HL-60 (cell line): ENCODE results near the gene FAAP20.

ENCODE experiments used
- DNase-seq, 2 experiments: peaks; one replicate each; pipeline ENCODE4 v3.0.0-alpha.2; 2010 to 2020; ENCODE audit warnings: low read depth in 1 of 2, low spot score in 1 of 2
- H3K27ac ChIP-seq: fragments of 250-450 bp; sonication (Bioruptor Pico); replicated peaks from 2 replicates; pipeline ENCODE4 v1.5.1; 2020; ENCODE audit warnings: mild to moderate bottlenecking, moderate library complexity
- H3K27me3 ChIP-seq: fragments of 250-450 bp; sonication (Bioruptor Pico); 2 replicates; pipeline ENCODE4 v1.5.1; 2021; ENCODE audit warnings: mild to moderate bottlenecking, moderate library complexity; ENCODE audit not compliant: insufficient read depth, poor library complexity, severe bottlenecking
- H3K4me3 ChIP-seq: replicated peaks from 2 replicates; pipeline ENCODE4 v1.5.1; 2011; ENCODE audit warnings: mild to moderate bottlenecking, control low read depth, low read length; ENCODE audit not compliant: insufficient read depth
- GABPA ChIP-seq: IDR thresholded peaks from 2 replicates; pipeline ENCODE4 v1.6.1; 2012; ENCODE audit warnings: low read depth
- POLR2AphosphoS5 ChIP-seq: IDR thresholded peaks from 2 replicates; pipeline ENCODE4 v1.6.1; 2012; ENCODE audit warnings: low read depth
- SPI1 ChIP-seq: IDR thresholded peaks from 2 replicates; pipeline ENCODE4 v1.6.1; 2012; ENCODE audit warnings: low read depth, mild to moderate bottlenecking, borderline replicate concordance
- TF ChIP-seq, protein P1 (sequence below): IDR thresholded peaks from one replicate; pipeline ENCODE4 v1.5.1; 2011; ENCODE audit warnings: low read length, control low read depth, inconsistent platforms; ENCODE audit not compliant: insufficient read depth
- TF ChIP-seq, protein P2 (sequence below): IDR thresholded peaks from 2 replicates; pipeline ENCODE4 v1.6.1; 2012; ENCODE audit warnings: low read depth; ENCODE audit not compliant: insufficient replicate concordance

Gene FAAP20

DNA sequence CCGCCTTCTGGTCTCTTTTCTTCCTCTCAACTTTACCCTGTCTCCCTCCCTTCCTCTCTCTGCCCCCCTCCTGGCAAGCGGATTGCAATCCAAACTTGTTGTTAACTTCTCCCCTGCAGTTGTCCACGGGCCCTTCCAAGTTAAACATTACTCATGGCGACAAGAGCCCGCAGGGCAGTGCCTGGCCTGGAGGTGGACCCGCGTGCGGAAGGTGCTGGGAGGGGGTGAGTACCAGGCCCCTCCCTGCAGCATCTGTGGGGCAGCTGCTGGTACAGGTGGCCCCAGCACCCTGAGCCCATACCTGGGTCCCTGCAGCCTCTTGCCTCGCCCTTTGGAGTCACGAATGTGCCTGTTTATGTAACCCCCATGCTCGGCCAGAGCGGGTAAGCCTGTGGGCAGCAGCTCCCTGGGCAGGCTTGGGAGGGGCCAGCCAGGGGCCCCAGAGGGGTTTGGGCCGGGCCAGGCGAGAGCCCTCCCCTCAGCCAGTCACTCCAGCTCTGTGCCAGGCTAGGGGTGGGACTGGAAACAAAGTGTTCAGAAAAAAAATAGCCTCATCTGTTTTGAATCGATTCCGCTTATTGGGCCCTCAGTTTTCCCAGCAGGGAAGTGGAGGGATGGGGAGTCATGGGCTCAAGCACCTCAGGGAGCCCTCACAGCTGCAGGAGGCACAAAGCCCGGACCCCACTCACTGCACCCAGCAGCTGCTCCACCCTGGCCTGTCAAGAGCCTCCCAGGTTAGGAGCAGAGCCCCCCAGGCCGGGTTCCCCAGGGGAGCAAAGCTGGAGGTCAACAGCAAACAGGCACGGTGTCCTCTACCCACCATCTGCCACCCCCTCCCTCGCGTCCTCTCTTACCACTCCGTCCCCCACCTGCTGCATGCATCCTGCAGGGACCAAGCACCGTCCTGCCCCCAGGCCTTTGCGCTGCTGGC lies 14.0 kb upstream of the FAAP20 start:
- no peaks in the 10 kb centered on the region for H3K27me3 ChIP-seq
- no peak overlapping the region for H3K27ac ChIP-seq
- no peak for TF ChIP-seq GABPA
- TF ChIP-seq, protein P1, sequence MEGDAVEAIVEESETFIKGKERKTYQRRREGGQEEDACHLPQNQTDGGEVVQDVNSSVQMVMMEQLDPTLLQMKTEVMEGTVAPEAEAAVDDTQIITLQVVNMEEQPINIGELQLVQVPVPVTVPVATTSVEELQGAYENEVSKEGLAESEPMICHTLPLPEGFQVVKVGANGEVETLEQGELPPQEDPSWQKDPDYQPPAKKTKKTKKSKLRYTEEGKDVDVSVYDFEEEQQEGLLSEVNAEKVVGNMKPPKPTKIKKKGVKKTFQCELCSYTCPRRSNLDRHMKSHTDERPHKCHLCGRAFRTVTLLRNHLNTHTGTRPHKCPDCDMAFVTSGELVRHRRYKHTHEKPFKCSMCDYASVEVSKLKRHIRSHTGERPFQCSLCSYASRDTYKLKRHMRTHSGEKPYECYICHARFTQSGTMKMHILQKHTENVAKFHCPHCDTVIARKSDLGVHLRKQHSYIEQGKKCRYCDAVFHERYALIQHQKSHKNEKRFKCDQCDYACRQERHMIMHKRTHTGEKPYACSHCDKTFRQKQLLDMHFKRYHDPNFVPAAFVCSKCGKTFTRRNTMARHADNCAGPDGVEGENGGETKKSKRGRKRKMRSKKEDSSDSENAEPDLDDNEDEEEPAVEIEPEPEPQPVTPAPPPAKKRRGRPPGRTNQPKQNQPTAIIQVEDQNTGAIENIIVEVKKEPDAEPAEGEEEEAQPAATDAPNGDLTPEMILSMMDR: no peak
- TF ChIP-seq SPI1: no peak
- TF ChIP-seq POLR2AphosphoS5: no peak
- TF ChIP-seq, protein P2, sequence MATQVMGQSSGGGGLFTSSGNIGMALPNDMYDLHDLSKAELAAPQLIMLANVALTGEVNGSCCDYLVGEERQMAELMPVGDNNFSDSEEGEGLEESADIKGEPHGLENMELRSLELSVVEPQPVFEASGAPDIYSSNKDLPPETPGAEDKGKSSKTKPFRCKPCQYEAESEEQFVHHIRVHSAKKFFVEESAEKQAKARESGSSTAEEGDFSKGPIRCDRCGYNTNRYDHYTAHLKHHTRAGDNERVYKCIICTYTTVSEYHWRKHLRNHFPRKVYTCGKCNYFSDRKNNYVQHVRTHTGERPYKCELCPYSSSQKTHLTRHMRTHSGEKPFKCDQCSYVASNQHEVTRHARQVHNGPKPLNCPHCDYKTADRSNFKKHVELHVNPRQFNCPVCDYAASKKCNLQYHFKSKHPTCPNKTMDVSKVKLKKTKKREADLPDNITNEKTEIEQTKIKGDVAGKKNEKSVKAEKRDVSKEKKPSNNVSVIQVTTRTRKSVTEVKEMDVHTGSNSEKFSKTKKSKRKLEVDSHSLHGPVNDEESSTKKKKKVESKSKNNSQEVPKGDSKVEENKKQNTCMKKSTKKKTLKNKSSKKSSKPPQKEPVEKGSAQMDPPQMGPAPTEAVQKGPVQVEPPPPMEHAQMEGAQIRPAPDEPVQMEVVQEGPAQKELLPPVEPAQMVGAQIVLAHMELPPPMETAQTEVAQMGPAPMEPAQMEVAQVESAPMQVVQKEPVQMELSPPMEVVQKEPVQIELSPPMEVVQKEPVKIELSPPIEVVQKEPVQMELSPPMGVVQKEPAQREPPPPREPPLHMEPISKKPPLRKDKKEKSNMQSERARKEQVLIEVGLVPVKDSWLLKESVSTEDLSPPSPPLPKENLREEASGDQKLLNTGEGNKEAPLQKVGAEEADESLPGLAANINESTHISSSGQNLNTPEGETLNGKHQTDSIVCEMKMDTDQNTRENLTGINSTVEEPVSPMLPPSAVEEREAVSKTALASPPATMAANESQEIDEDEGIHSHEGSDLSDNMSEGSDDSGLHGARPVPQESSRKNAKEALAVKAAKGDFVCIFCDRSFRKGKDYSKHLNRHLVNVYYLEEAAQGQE: no peak
- no peak for DNase-seq
- no peak overlapping the region for H3K4me3 ChIP-seq

DNA sequence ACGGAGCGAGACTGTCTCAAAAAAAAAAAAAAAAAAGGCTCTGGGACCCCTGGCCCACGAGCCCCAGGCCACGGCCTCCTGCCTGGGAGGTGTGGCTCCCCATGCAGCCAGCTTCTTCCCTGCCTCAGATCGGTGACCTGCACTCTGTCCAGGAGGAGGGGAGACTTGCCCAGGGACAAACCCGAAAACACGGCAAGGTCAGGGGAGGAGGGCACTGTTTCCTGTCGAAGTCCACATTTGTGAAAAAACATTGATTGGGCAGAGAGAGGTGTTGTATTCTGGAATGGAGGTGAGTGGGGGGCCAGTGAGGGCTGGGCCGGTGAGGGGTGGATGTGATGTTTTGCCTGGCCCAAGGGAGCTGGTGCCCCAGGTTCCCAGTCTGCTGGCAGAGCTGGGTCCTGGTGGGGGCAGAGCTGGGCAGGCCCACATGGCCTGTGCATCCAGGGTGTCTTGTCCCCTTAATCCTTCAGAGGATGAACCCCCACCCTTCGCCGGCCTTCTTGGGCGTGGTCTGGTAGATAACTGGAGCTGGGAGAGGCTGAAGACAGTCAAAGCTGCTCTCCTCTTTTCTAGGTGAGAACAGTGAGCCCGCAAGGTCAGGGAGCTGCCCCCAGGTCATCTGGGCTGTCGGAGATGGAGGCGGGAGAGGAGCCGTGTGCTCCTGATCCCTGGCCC lies 12.4 kb upstream of the FAAP20 start:
- Histone ChIP-seq H3K27ac (no peak overlapping the region), H3K27me3 (no peaks in the 10 kb centered on the region), H3K4me3 (no peak overlapping the region)
- TF ChIP-seq SPI1 (no peak), GABPA (no peak), POLR2AphosphoS5 (no peak)
- TF ChIP-seq, protein P2: no peak
- TF ChIP-seq, protein P1: no peak
- no peak for DNase-seq

DNA sequence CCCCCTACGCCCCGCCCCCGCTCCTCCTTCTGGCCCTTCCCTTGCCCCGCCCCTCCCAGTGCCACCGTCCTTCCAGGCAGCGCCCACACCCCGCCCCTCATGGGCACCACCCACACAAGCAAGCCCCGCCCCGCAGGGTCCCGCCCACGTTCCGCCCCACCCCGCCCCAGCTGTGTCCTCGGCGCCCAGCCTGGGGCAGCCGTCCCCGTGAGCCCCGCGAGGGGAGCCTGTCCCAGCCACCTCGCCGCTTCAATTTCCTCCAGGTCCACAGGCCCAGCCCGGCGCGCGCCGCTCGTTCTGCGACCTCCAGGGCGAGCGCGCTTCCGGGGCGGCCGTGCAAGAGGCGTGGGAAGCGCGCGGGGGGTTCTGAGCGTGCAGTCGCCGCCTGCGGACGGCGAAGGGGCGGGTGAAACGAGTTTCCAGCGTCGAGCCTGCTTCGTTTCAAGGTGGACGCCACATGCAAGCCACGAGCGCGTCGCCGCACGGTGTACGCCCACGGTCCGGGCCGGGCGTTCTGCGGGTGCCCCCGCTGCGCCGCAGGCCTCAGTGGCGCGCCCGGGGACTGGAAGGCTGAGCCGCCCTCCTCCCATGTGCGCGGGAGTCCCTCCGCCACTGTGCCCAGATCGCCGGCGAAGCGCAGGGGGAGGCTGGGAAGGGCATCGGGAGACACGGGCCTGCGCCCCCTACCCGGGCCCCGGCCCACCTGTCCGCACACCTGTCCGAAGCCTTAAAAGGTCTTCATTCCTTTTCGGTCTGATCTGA lies 10.8 kb upstream of the FAAP20 start:
- Histone ChIP-seq H3K27me3 (no peaks in the 10 kb centered on the region), H3K27ac (no peak overlapping the region), H3K4me3 (peak overlapping the region; percentile 52)
- peak; percentile 80 to 94 for DNase-seq
- TF ChIP-seq SPI1 (no peak), GABPA (no peak), POLR2AphosphoS5 (no peak)
- TF ChIP-seq, protein P2: no peak
- TF ChIP-seq, protein P1: no peak
